Neural progenitor cell (in vitro differentiated cells): ENCODE measurements around the gene CCDC85C. TPM values are rescaled to one million over a fixed set of nuclear protein-coding genes. Genes with fewer than 3 reads are reported as not detected.

Source experiments
- DNase-seq: peaks from one replicate; pipeline ENCODE4 v3.0.0-alpha.2; 2016; ENCODE audit warnings: low spot score
- H2AFZ ChIP-seq: fragments of 200-600 bp; sonication (generic); replicated peaks from 2 replicates; pipeline ENCODE4 v1.6.1; 2016; ENCODE audit warnings: antibody characterized with exemption
- H3F3A ChIP-seq: fragments of 200-600 bp; sonication (generic); 2 replicates; pipeline ENCODE4 v1.6.1; 2016; ENCODE audit warnings: antibody characterized with exemption, low read depth
- H3K27ac ChIP-seq: fragments of 200-600 bp; sonication (generic); 2 replicates; pipeline ENCODE4 v1.5.1; 2016; ENCODE audit warnings: mild to moderate bottlenecking
- H3K27me3 ChIP-seq: fragments of 200-600 bp; sonication (generic); 2 replicates; pipeline ENCODE4 v1.6.1; 2016; ENCODE audit warnings: mild to moderate bottlenecking, moderate library complexity
- H3K36me3 ChIP-seq: fragments of 200-600 bp; sonication (generic); 2 replicates; pipeline ENCODE4 v1.5.1; 2016
- H3K4me1 ChIP-seq: fragments of 200-600 bp; sonication (generic); 2 replicates; pipeline ENCODE4 v1.6.1; 2016; ENCODE audit warnings: mixed run types
- H3K4me2 ChIP-seq: fragments of 200-600 bp; sonication (generic); 2 replicates; pipeline ENCODE4 v1.6.1; 2016
- H3K4me3 ChIP-seq: fragments of 200-600 bp; sonication (generic); 2 replicates; pipeline ENCODE4 v1.5.1; 2016
- H3K79me2 ChIP-seq: fragments of 200-600 bp; sonication (generic); 2 replicates; pipeline ENCODE4 v1.6.1; 2016; ENCODE audit warnings: low read depth
- H3K9ac ChIP-seq: fragments of 200-600 bp; sonication (generic); 2 replicates; pipeline ENCODE4 v1.6.1; 2016
- H3K9me3 ChIP-seq: fragments of 200-600 bp; sonication (generic); 2 replicates; pipeline ENCODE4 v1.5.1; 2016; ENCODE audit warnings: low read depth
- H4K20me1 ChIP-seq: fragments of 200-600 bp; sonication (generic); 2 replicates; pipeline ENCODE4 v1.6.1; 2016; ENCODE audit warnings: low read depth
- H3K27ac Mint-ChIP-seq: 3 replicates; pipeline ENCODE4 v1.8.0; 2021; ENCODE audit warnings: mixed read lengths
- H3K27me3 Mint-ChIP-seq: 2 replicates; pipeline ENCODE4 v1.8.0; 2022; ENCODE audit warnings: low read depth, mild to moderate bottlenecking, inconsistent platforms, moderate library complexity, mixed read lengths; ENCODE audit not compliant: insufficient read depth
- H3K36me3 Mint-ChIP-seq: 3 replicates; pipeline ENCODE4 v1.8.0; 2021; ENCODE audit warnings: mixed read lengths
- H3K4me1 Mint-ChIP-seq: 3 replicates; pipeline ENCODE4 v1.8.0; 2021; ENCODE audit warnings: mixed read lengths
- H3K4me3 Mint-ChIP-seq: 3 replicates; pipeline ENCODE4 v1.8.0; 2021; ENCODE audit warnings: mild to moderate bottlenecking, moderate library complexity, mixed read lengths
- H3K9me3 Mint-ChIP-seq: 3 replicates; pipeline ENCODE4 v1.8.0; 2020; ENCODE audit warnings: mixed read lengths
- EZH2 ChIP-seq: fragments of 200-600 bp; sonication (generic); IDR thresholded peaks from 2 replicates; pipeline ENCODE4 v1.6.1; 2017; ENCODE audit warnings: antibody characterized with exemption, mild to moderate bottlenecking, moderate library complexity
- EZH2phosphoT487 ChIP-seq: fragments of 200-600 bp; sonication (generic); IDR thresholded peaks from 2 replicates; pipeline ENCODE4 v1.6.1; 2017; ENCODE audit warnings: antibody characterized with exemption
- total RNA-seq: library from RNA; depleted of rRNA; stranded (reverse); fragments of >200 nt; gene quantifications from 2 replicates; pipeline ENCODE4 v1.2.3, GENCODE V29; 2015; ENCODE audit warnings: low replicate concordance
- TF ChIP-seq, protein P1 (sequence below): fragments of 200-600 bp; sonication (generic); IDR thresholded peaks from 2 replicates; pipeline ENCODE4 v1.5.1; 2017; ENCODE audit warnings: antibody characterized with exemption, mild to moderate bottlenecking

The CCDC85C gene
- total RNA-seq, 1 donor from 2014 or later = 19.0 TPM

DNA sequence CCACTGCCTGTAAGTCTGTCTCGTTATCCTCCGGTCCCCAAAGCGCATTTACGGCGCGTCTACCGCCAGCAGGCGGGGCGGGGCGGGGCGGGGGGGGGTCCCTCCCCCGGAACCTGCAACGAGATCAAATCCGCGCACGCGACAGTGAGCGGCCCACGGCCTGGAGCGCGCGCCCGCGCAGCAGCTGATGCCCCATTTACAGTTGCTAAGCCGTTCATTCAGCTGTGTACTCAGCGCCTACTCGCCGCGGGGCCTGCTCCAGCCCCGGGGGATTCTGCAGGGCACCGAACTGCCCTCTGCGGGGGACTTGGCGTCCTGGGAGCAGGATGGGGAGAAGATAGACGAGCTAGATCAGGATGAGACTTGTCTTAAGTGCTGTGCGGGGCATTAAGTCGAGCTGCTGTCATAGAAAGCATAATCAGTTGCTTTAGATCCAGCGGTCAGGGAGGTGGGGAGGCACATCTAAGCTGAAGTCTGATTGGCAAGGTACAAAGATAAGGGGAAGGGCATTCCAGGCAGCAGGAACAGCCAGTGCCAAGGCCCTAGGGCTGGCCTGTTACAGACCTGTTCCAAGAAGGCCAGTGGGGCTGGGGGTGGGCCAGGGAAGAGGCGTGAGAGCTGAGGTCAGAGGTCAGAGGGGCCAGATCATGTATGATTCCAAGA, 1.4 kb upstream of the CCDC85C start:
- H3K4me3 ChIP-seq = peak overlapping the region; percentile 87
- Mint-ChIP-seq H3K36me3 (no peaks in the 10 kb centered on the region), H3K27me3 (peaks cover 10% of the 10 kb centered on the region), H3K4me1 (peaks cover 50% of the 10 kb centered on the region), H3K27ac (peak overlapping the region; percentile 19), H3K4me3 (peak overlapping the region; percentile 91), H3K9me3 (no peaks in the 10 kb centered on the region)
- H3K4me2 ChIP-seq = peak overlapping the region; percentile 91
- no peaks in the 10 kb centered on the region for H3K9me3 ChIP-seq
- H3F3A ChIP-seq = peaks cover 42% of the 10 kb centered on the region
- peaks cover 41% of the 10 kb centered on the region for H3K4me1 ChIP-seq
- H2AFZ ChIP-seq = peak overlapping the region; percentile 48
- H3K79me2 ChIP-seq = peaks cover 33% of the 10 kb centered on the region
- peaks cover 24% of the 10 kb centered on the region for H3K27me3 ChIP-seq
- H3K27ac ChIP-seq = peak overlapping the region; percentile 80
- TF ChIP-seq, protein P1, sequence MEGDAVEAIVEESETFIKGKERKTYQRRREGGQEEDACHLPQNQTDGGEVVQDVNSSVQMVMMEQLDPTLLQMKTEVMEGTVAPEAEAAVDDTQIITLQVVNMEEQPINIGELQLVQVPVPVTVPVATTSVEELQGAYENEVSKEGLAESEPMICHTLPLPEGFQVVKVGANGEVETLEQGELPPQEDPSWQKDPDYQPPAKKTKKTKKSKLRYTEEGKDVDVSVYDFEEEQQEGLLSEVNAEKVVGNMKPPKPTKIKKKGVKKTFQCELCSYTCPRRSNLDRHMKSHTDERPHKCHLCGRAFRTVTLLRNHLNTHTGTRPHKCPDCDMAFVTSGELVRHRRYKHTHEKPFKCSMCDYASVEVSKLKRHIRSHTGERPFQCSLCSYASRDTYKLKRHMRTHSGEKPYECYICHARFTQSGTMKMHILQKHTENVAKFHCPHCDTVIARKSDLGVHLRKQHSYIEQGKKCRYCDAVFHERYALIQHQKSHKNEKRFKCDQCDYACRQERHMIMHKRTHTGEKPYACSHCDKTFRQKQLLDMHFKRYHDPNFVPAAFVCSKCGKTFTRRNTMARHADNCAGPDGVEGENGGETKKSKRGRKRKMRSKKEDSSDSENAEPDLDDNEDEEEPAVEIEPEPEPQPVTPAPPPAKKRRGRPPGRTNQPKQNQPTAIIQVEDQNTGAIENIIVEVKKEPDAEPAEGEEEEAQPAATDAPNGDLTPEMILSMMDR = no peak
- no peak for TF ChIP-seq EZH2phosphoT487
- TF ChIP-seq EZH2 = no peak
- peak; percentile 76 for DNase-seq
- peak overlapping the region; percentile 36 for H3K9ac ChIP-seq
- H4K20me1 ChIP-seq = peaks cover 30% of the 10 kb centered on the region
- no peaks in the 10 kb centered on the region for H3K36me3 ChIP-seq

- Histone ChIP-seq H3K4me1 (peaks cover 43% of the 10 kb centered on the region), H3K9ac (peak overlapping the region; percentile 36), H2AFZ (peak overlapping the region; percentile 48), H4K20me1 (peaks cover 36% of the 10 kb centered on the region), H3K79me2 (peaks cover 39% of the 10 kb centered on the region), H3K4me3 (peak overlapping the region; percentile 87), H3K4me2 (peak overlapping the region; percentile 91), H3K27me3 (peaks cover 25% of the 10 kb centered on the region), H3K9me3 (no peaks in the 10 kb centered on the region), H3F3A (peaks cover 46% of the 10 kb centered on the region), H3K27ac (peak overlapping the region; percentile 80), H3K36me3 (no peaks in the 10 kb centered on the region)
- H3K36me3 Mint-ChIP-seq = no peaks in the 10 kb centered on the region
- H3K27me3 Mint-ChIP-seq = peaks cover 10% of the 10 kb centered on the region
- peak; percentile 82 for DNase-seq
- H3K4me3 Mint-ChIP-seq = peak overlapping the region; percentile 91
- no peaks in the 10 kb centered on the region for H3K9me3 Mint-ChIP-seq
- peaks cover 54% of the 10 kb centered on the region for H3K4me1 Mint-ChIP-seq
- TF ChIP-seq EZH2phosphoT487 (no peak), EZH2 (no peak)
- TF ChIP-seq, protein P1 = no peak
- H3K27ac Mint-ChIP-seq = peak overlapping the region; percentile 94
Observed at GRCh38 chr14:99604766-99605298, 825 bp upstream of the CCDC85C start.

GRCh38 chr14:99604278-99604765, 315 bp upstream of the CCDC85C start:
- Mint-ChIP-seq H3K27me3 (peaks cover 10% of the 10 kb centered on the region), H3K4me3 (peak overlapping the region; percentile 91), H3K4me1 (peaks cover 55% of the 10 kb centered on the region), H3K9me3 (no peaks in the 10 kb centered on the region), H3K27ac (peak overlapping the region; percentile 94), H3K36me3 (no peaks in the 10 kb centered on the region)
- DNase-seq = peak; percentile 99
- Histone ChIP-seq H3K27ac (peak overlapping the region; percentile 80), H3F3A (peaks cover 51% of the 10 kb centered on the region), H3K27me3 (peaks cover 25% of the 10 kb centered on the region), H3K4me2 (peak overlapping the region; percentile 91), H3K9ac (peak overlapping the region; percentile 36), H3K4me1 (peaks cover 48% of the 10 kb centered on the region), H4K20me1 (peaks cover 41% of the 10 kb centered on the region), H3K4me3 (peak overlapping the region; percentile 87), H3K79me2 (peaks cover 44% of the 10 kb centered on the region), H3K36me3 (no peaks in the 10 kb centered on the region), H2AFZ (peak overlapping the region; percentile 48), H3K9me3 (no peaks in the 10 kb centered on the region)
- TF ChIP-seq, protein P1 = no peak
- TF ChIP-seq EZH2phosphoT487 (no peak), EZH2 (no peak)
